GM19455 (cell line): ENCODE data around the gene CAPZA1.

Experiments
- ATAC-seq: cut with Tn5 transposase; IDR thresholded peaks from one replicate; pipeline ENCODE4 v1.9.1; 2021; ENCODE audit not compliant: unreplicated experiment

CAPZA1 gene

DNA sequence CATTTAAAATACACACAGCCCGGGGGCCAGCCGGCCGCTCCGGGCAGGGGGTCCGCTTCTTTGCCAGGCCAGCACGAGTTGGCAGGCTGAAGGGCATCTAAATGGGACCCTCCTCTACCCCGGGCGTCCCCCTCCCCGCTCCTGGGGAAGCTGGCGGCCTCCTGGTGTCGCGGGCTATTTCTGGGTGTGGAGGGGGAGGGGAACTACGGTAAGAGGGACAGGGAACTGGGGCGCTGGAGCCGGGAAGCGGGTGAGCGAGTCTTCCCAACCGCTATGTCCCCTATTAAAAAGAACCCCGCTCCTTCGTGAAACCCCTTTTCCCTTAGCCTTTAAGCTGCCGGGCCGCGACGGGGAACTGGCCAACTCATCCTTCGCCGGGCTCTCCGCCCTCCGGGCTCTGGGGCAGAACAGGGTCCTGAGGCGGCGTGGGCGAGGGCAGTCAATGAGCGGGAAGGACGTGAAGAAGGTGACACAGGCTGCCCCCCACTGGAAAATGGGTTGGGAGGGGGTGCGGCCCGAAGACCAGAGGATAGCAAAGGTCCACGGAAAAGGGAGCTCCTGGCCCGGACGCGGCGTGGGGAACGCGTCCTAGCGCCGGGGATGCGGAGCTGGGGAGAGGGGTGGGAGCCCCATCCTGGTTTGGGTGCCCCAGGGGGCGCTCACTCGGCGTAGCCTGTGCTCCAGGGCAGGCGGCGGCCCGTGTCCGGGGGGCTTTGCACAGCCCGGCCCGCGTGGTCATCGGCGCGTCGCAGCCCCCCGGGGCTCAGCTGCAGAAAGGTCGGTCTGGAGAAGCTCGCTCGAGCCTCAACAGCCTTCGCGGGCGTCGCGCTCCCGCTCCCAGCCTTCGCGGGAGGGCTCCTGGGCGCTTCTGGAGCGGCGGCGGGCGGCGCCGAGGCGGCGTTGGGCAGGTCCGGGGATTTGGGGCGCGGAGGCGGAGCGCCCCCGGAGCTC lies 95.0 kb downstream of the CAPZA1 start:
- peak; percentile 9 for ATAC-seq

DNA sequence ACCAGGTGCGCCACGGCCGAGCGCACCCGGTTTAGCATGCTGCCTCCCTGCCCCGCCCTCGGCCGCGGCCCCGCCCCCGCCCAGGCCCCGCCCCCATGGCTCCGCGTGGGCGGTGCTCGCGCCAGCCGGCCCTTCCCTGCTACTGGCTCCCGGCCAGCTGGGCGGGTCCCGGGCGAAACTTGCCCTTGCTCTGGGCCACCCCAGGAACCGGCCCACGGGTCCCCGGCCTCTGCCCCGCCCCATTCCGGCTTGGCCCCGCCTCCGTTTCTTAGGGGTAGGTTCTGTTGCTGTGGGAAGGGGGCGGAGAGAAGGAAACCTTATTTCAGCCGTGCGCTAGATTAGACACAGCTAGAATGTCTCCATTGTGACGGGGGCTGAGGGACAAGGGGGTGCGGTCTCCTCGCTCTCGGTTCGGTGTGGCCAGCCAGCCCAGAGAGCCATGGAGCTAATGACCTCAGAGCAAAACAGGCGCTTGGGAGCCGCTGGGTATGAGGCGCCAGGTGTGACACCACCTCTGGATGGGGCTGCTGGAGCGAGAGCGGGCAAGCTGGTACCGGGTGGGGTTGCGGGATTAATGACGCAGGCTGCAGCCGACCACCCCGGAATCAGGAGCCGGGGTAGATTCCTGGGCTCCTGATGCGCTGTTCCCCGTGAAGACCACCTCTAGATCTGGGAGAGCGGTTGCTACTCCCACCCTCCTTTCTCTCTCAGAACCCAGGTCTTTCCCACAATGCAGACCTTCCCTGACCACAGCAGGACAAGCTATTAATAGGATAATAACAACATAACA lies 95.8 kb downstream of the CAPZA1 start, which contains the start of gene PPM1J:
Gene PPM1J (minus strand): TSS at position 69 of the 790 bp plus-strand sequence. CDS start 31 bp downstream, at position 38.
- ATAC-seq = peak; percentile 83

DNA sequence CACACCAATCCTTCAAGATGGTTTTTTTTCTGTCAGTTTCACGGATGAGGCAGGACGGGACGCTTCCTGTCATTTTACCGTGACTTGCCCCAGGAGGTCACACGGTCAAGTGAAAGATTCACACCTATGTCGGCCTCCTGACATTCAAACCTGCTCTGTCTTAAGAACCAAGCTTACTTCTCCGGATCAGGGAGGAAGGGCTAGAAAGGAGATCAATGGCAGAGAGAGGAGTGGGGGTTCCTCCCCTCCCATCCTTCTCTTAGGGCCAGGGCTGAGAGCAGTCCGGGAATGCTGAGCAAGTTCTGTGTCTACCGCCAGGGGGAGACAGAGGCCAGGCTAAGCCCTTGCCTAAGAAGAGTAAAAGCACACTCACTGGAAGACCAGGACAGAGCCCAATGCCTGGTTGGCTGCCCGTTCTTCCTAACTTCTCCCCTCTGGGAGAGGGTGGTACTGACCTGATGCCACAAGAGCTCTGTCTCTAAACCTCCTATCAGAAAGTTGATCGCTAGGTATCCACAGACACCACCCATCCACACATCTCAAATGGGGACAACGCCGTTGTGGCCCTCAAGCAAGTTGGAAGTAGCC lies 96.6 kb downstream of the CAPZA1 start:
- ATAC-seq = no peak

DNA sequence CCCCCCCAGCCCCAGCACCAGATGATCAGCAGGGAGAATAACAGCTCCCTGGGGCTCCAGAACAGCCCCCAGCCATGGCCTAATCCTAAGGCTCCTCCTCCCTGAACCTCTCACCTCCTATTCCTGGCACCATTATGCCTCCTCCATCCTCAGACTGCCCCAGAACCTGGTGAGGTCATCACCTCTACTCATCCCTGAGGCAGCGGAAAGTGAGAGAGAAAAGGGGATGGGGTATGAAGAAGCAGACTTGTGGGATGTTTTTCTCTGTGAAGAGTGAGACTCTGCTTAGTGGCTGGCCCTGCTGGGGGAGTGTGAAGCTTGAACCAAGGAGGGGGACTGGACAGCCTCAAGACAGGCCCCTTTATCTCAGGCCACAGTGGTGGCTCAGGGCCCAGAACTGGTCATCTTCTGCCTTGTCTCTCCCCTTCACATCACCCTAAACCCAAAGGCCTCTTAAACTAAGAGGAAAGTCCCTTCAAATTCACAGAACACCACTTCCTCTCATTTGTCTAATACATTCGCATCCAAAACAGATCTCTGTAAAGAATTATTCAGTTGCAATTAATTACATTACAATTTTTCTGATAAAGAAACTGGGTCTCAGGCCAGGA lies 97.7 kb downstream of the CAPZA1 start:
- ATAC-seq = no peak

DNA sequence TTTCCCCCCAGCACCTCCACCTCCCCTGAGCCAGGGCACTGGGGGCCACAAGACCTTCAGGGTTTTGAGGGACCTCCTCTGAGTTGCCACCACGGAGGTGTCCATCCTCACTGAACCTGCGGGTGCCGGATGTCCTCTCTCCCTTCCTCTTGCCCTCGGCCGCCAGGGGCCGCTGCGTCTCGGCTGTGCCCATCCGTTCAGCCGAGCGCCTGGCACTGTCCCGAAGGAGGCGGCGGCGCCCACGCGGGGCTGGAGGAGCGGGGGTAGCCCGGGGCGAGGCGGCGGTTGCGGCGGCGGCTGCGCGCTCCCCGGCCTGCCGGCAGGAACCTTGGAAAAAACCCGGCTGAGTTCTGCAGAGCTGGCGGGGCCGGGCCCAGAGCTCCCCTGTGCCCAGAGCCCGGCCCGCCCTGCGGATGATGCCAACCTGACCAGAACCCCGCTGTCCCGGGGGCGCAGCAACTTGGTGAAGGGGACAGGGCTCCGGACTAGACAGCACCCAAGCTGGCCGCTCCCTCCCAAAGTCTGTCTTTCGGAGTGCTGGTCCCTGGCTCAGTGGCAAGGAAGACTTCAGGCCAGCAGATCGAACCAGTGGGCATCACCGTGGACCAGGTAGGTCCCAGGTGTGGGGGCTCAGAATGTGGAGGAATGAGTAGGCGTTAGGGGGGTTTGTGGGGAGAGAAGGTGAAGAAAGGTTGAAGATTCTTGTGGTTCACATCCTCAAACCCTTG lies 99.2 kb downstream of the CAPZA1 start:
- ATAC-seq = no peak

DNA sequence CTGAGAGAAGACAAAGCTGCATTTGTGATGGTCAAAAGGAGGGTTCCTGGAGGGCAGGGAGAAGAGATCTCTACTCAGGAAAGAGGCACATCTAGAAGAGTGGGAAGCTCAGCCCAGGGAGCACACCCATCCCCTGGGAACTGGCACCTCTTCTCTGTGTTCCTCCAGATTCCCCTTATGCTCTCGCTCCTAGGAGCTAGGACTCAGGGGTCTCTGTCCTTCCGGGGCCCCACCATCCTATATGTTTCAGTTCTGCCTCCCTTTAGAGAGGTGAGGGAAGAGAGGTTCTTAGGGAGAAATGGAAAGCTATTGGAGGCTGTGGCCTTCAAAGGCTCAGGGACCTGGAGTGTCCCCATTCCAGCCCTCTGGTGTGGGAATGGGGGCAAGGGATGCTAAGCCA lies 100.1 kb downstream of the CAPZA1 start:
- ATAC-seq = no peak

DNA sequence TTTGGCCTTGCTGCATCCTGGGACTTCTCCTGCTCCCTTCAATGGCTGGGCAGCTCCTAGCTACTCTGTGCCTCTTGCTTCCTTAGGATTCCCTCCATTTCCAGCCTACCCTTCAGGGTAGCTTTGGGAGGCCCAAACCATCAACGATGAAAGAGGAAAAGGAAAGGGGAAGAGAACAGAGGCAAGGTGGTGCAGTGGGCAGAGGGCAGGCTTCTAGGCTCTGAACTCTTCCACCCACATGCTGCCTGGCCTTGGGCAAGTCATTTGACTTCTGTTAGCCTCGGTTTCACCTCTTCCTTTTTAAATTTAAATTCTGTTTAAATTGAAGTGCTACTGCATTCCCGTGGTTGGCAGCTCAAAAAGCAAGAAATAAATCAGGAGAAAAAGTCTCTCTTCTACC lies 101.2 kb downstream of the CAPZA1 start:
- no peak for ATAC-seq
